HEK293 (cell line): ENCODE data around the gene FNDC1.

Experiments
- CTCF ChIP-seq: fragments of 450-650 bp; formaldehyde crosslinking; IDR thresholded peaks from 2 replicates; pipeline ENCODE4 v1.5.1; 2016; ENCODE audit warnings: missing biosample characterization, missing genetic modification characterization
- YY2 ChIP-seq: fragments of 450-650 bp; formaldehyde crosslinking; IDR thresholded peaks from 2 replicates; pipeline ENCODE4 v1.5.1; 2016; ENCODE audit warnings: missing biosample characterization, missing genetic modification characterization
- ZBTB8A ChIP-seq: fragments of 450-650 bp; formaldehyde crosslinking; IDR thresholded peaks from 2 replicates; pipeline ENCODE4 v1.5.1; 2016; ENCODE audit warnings: missing biosample characterization, missing genetic modification characterization
- ZNF184 ChIP-seq: fragments of 450-650 bp; IDR thresholded peaks from 2 replicates; pipeline ENCODE4 v1.5.1; 2018; ENCODE audit warnings: missing biosample characterization, mild to moderate bottlenecking, missing genetic modification characterization
- ZNF280D ChIP-seq: fragments of 450-650 bp; formaldehyde crosslinking; IDR thresholded peaks from 2 replicates; pipeline ENCODE4 v1.5.1; 2016; ENCODE audit warnings: missing biosample characterization, missing genetic modification characterization
- ZNF677 ChIP-seq: fragments of 450-650 bp; IDR thresholded peaks from 2 replicates; pipeline ENCODE4 v1.5.0; 2018; ENCODE audit warnings: missing biosample characterization, mild to moderate bottlenecking, missing genetic modification characterization, moderate library complexity
- TF ChIP-seq, protein P1 (sequence below): fragments of 450-650 bp; formaldehyde crosslinking; IDR thresholded peaks from 2 replicates; pipeline ENCODE4 v1.5.1; 2016; ENCODE audit warnings: missing biosample characterization, missing genetic modification characterization
- TF ChIP-seq, protein P2 (sequence below): fragments of 450-650 bp; IDR thresholded peaks from 2 replicates; pipeline ENCODE4 v1.5.1; 2018; ENCODE audit warnings: missing biosample characterization, mild to moderate bottlenecking, missing genetic modification characterization

GRCh38 chr6:159232751-159233150 is 63.6 kb downstream of the FNDC1 start:
- TF ChIP-seq CTCF (tag by site-specific recombination) (no peak), ZNF184 (tag by site-specific recombination) (no peak), ZBTB8A (tag by site-specific recombination) (no peak), YY2 (tag by site-specific recombination) (no peak), ZNF677 (tag by site-specific recombination) (no peak), ZNF280D (tag by site-specific recombination) (no peak)
- TF ChIP-seq, protein P1, sequence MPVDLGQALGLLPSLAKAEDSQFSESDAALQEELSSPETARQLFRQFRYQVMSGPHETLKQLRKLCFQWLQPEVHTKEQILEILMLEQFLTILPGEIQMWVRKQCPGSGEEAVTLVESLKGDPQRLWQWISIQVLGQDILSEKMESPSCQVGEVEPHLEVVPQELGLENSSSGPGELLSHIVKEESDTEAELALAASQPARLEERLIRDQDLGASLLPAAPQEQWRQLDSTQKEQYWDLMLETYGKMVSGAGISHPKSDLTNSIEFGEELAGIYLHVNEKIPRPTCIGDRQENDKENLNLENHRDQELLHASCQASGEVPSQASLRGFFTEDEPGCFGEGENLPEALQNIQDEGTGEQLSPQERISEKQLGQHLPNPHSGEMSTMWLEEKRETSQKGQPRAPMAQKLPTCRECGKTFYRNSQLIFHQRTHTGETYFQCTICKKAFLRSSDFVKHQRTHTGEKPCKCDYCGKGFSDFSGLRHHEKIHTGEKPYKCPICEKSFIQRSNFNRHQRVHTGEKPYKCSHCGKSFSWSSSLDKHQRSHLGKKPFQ: no peak
- TF ChIP-seq, protein P2, sequence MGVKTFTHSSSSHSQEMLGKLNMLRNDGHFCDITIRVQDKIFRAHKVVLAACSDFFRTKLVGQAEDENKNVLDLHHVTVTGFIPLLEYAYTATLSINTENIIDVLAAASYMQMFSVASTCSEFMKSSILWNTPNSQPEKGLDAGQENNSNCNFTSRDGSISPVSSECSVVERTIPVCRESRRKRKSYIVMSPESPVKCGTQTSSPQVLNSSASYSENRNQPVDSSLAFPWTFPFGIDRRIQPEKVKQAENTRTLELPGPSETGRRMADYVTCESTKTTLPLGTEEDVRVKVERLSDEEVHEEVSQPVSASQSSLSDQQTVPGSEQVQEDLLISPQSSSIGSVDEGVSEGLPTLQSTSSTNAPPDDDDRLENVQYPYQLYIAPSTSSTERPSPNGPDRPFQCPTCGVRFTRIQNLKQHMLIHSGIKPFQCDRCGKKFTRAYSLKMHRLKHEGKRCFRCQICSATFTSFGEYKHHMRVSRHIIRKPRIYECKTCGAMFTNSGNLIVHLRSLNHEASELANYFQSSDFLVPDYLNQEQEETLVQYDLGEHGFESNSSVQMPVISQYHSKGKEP (tag by site-specific recombination): no peak
